GM23338 (cell line): ENCODE results near the gene TEX29. TPM values are rescaled to one million over a fixed set of nuclear protein-coding genes. Genes with fewer than 3 reads are reported as not detected.

Source experiments
- ATAC-seq: fragments of 200-7000 bp; cut with Tn5 transposase; 3 replicates; pipeline ENCODE4 v1.9.1; 2020
- DNase-seq: peaks from one replicate; pipeline ENCODE4 v3.0.0-alpha.2; 2015; ENCODE audit warnings: low spot score
- H2AFZ ChIP-seq: fragments of 200-600 bp; sonication (generic); 2 replicates; pipeline ENCODE4 v1.8.0; 2016; ENCODE audit warnings: antibody characterized with exemption, mild to moderate bottlenecking, moderate library complexity
- H3F3A ChIP-seq: fragments of 200-600 bp; sonication (generic); replicated peaks from 2 replicates; pipeline ENCODE4 v1.8.0; 2017; ENCODE audit warnings: antibody characterized with exemption, mixed run types, low read depth
- H3K27ac ChIP-seq: fragments of 200-600 bp; sonication (generic); 2 replicates; pipeline ENCODE4 v1.6.1; 2016; ENCODE audit warnings: low read depth
- H3K27me3 ChIP-seq: fragments of 200-600 bp; sonication (generic); 2 replicates; pipeline ENCODE4 v1.8.0; 2016; ENCODE audit warnings: mild to moderate bottlenecking, mixed run types, moderate library complexity; ENCODE audit not compliant: insufficient read depth
- H3K36me3 ChIP-seq: fragments of 200-600 bp; sonication (generic); 2 replicates; pipeline ENCODE4 v1.8.0; 2016; ENCODE audit warnings: mild to moderate bottlenecking; ENCODE audit not compliant: insufficient read depth
- H3K4me1 ChIP-seq: fragments of 200-600 bp; sonication (generic); 2 replicates; pipeline ENCODE4 v1.8.0; 2016; ENCODE audit warnings: mild to moderate bottlenecking, moderate library complexity; ENCODE audit not compliant: insufficient read depth
- H3K4me2 ChIP-seq: fragments of 200-600 bp; sonication (generic); 2 replicates; pipeline ENCODE4 v1.7.1; 2017; ENCODE audit warnings: mixed run types
- H3K4me3 ChIP-seq: fragments of 200-600 bp; sonication (generic); 2 replicates; pipeline ENCODE4 v1.6.1; 2016; ENCODE audit warnings: mixed run types
- H3K79me2 ChIP-seq: fragments of 200-600 bp; sonication (generic); replicated peaks from 2 replicates; pipeline ENCODE4 v1.8.0; 2017; ENCODE audit warnings: mild to moderate bottlenecking; ENCODE audit not compliant: insufficient read depth
- H3K9me2 ChIP-seq: fragments of 200-600 bp; sonication (generic); 2 replicates; pipeline ENCODE4 v1.8.0; 2017; ENCODE audit not compliant: insufficient read depth
- H4K20me1 ChIP-seq: fragments of 200-600 bp; sonication (generic); replicated peaks from 2 replicates; pipeline ENCODE4 v1.8.0; 2017; ENCODE audit warnings: mild to moderate bottlenecking; ENCODE audit not compliant: insufficient read depth
- H3K27ac Mint-ChIP-seq: 2 replicates; pipeline ENCODE4 v1.8.0; 2020; ENCODE audit warnings: inconsistent platforms, mild to moderate bottlenecking, moderate library complexity, mixed read lengths
- H3K27me3 Mint-ChIP-seq: 3 replicates; pipeline ENCODE4 v1.8.0; 2022; ENCODE audit warnings: low read depth, mild to moderate bottlenecking, moderate library complexity, mixed read lengths, inconsistent platforms; ENCODE audit not compliant: insufficient read depth, poor library complexity
- H3K36me3 Mint-ChIP-seq: 3 replicates; pipeline ENCODE4 v1.8.0; 2021; ENCODE audit warnings: low read depth, mild to moderate bottlenecking, inconsistent platforms, moderate library complexity, mixed read lengths
- H3K4me1 Mint-ChIP-seq: 3 replicates; pipeline ENCODE4 v1.8.0; 2020; ENCODE audit warnings: mild to moderate bottlenecking, inconsistent platforms, mixed read lengths
- H3K4me3 Mint-ChIP-seq: 3 replicates; pipeline ENCODE4 v1.8.0; 2021; ENCODE audit warnings: moderate library complexity, mild to moderate bottlenecking, inconsistent platforms, mixed read lengths
- H3K9me3 Mint-ChIP-seq: 3 replicates; pipeline ENCODE4 v1.8.0; 2020; ENCODE audit warnings: moderate library complexity, mild to moderate bottlenecking, inconsistent platforms, mixed read lengths
- CREB1 ChIP-seq: fragments of 250-450 bp; sonication (Bioruptor Pico); IDR thresholded peaks from 2 replicates; pipeline ENCODE4 v1.5.0; 2020; ENCODE audit warnings: low read depth, mild to moderate bottlenecking, moderate library complexity
- CTCF ChIP-seq, 2 experiments: fragments of 200-600 bp in 1 of 2; sonication (generic) in 1 of 2; conservative IDR thresholded peaks; 2 replicates each; pipeline versions ENCODE4 v1.5.1 to v1.6.1; 2016 to 2017; ENCODE audit warnings: antibody characterized with exemption in 2 of 2, low read depth in 2 of 2, mild to moderate bottlenecking in 2 of 2, moderate library complexity in 1 of 2
- EZH2 ChIP-seq: fragments of 200-600 bp; sonication (generic); IDR thresholded peaks from one replicate; pipeline ENCODE4 v1.8.0; 2017; ENCODE audit warnings: antibody characterized with exemption, mild to moderate bottlenecking, low read depth; ENCODE audit not compliant: unreplicated experiment
- EZH2phosphoT487 ChIP-seq: fragments of 200-600 bp; sonication (generic); IDR thresholded peaks from one replicate; pipeline ENCODE4 v1.8.1; 2018; ENCODE audit warnings: antibody characterized with exemption; ENCODE audit not compliant: unreplicated experiment
- JUNB ChIP-seq: IDR thresholded peaks from one replicate; pipeline ENCODE4 v1.6.1; 2016; ENCODE audit warnings: antibody characterized with exemption; ENCODE audit not compliant: unreplicated experiment
- NANOG ChIP-seq: IDR thresholded peaks from 2 replicates; pipeline ENCODE4 v1.6.1; 2016; ENCODE audit warnings: antibody characterized with exemption, borderline replicate concordance
- POLR2AphosphoS5 ChIP-seq: IDR thresholded peaks from 2 replicates; pipeline ENCODE4 v1.6.1; 2016; ENCODE audit warnings: antibody characterized with exemption, low read depth
- REST ChIP-seq: IDR thresholded peaks from one replicate; pipeline ENCODE4 v1.6.1; 2018; ENCODE audit warnings: antibody characterized with exemption; ENCODE audit not compliant: unreplicated experiment
- STAT1 ChIP-seq: IDR thresholded peaks from one replicate; pipeline ENCODE4 v1.6.1; 2016; ENCODE audit warnings: antibody characterized with exemption; ENCODE audit not compliant: unreplicated experiment
- ZNF114 ChIP-seq: fragments of 250-450 bp; sonication (Bioruptor Pico); IDR thresholded peaks from 2 replicates; pipeline ENCODE4 v1.5.0; 2020; ENCODE audit warnings: mild to moderate bottlenecking, moderate library complexity
- ZNF331 ChIP-seq: fragments of 250-450 bp; sonication (Bioruptor Pico); IDR thresholded peaks from 2 replicates; pipeline ENCODE4 v1.5.0; 2020; ENCODE audit warnings: low read depth, mild to moderate bottlenecking, moderate library complexity
- ZNF462 ChIP-seq: fragments of 250-450 bp; sonication (Bioruptor Pico); IDR thresholded peaks from 2 replicates; pipeline ENCODE4 v1.5.0; 2020; ENCODE audit warnings: mild to moderate bottlenecking, moderate library complexity
- polyA plus RNA-seq: library from polyadenylated mRNA; unstranded; fragments of >200 nt; fragmentation: Nextera tagmentation; extraction: Ambion mirVana; gene quantifications from 2 replicates; pipeline ENCODE4 v1.2.1, GENCODE V29; 2016
- total RNA-seq: library from RNA; depleted of rRNA; stranded (reverse); fragments of >200 nt; shearing (Covaris generic); gene quantifications from 2 replicates; pipeline ENCODE4 v1.2.3, GENCODE V29; 2014
- TF ChIP-seq, protein P1 (sequence below): IDR thresholded peaks from 2 replicates; pipeline ENCODE4 v1.6.1; 2016; ENCODE audit warnings: antibody characterized with exemption

Gene TEX29
- total and polyA plus RNA-seq, 2 experiments from 2014 or later = 0.31 TPM; not detected in 1

DNA sequence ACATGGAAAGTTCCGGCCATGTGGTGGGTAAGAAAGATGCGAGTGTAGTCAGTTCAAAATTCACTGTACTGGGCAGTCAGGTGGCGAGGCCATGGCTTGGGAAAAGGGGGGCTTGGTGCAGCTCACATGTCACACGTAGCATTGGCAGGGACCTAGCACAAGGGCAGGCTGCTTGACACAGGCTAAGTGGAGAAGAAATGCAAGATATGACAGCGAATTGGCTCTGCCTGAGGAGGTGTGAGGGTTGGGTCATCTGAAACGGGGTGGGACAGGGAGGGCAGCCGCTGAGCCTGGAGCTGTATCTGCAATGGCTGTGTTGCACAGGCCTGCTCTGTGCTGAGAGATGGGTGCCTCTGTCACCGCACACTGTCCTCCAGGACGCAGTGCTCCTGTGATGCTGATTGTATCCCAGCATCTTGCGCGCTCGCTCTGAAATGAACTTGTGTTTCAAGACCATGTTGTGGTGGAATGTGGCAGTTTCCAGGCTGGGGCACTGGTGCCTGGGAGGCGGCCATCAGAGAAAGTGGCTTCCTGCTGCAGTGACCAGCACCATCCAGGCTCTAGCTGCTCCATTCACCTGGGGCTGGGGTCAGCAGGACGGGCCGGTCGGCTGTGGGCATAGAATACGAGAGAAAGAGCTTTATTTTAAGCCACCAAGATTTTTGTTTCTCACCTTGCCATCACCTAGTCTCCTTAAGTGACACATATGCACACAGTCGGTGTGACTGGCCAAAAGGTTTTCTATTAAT lies 70.3 kb downstream of the TEX29 start:
- no peak overlapping the region for H3K4me2 ChIP-seq
- H3K4me3 ChIP-seq = no peak overlapping the region
- H3K27ac Mint-ChIP-seq = no peak overlapping the region
- H3K4me3 Mint-ChIP-seq = no peak overlapping the region
- H3K36me3 ChIP-seq = no peaks in the 10 kb centered on the region
- H3K9me3 Mint-ChIP-seq = peaks cover 4% of the 10 kb centered on the region; the same call in 1 of the 3 replicates
- no peak overlapping the region for H3K27ac ChIP-seq
- DNase-seq (no peak), ATAC-seq (no peak)
- H3K79me2 ChIP-seq = no peaks in the 10 kb centered on the region
- no peaks in the 10 kb centered on the region for H3K4me1 Mint-ChIP-seq
- TF ChIP-seq EZH2 (no peak), CREB1 (CRISPR knock-in tag) (no peak), ZNF114 (CRISPR knock-in tag) (no peak), CTCF (conservative IDR thresholded peaks at IDR 0.05; ENCODE audit: low read depth in 2 of 2) (no peak), STAT1 (no peak), ZNF462 (CRISPR knock-in tag) (no peak), REST (no peak), ZNF331 (CRISPR knock-in tag) (no peak), POLR2AphosphoS5 (no peak), JUNB (no peak), EZH2phosphoT487 (no peak), NANOG (no peak)
- TF ChIP-seq, protein P1, sequence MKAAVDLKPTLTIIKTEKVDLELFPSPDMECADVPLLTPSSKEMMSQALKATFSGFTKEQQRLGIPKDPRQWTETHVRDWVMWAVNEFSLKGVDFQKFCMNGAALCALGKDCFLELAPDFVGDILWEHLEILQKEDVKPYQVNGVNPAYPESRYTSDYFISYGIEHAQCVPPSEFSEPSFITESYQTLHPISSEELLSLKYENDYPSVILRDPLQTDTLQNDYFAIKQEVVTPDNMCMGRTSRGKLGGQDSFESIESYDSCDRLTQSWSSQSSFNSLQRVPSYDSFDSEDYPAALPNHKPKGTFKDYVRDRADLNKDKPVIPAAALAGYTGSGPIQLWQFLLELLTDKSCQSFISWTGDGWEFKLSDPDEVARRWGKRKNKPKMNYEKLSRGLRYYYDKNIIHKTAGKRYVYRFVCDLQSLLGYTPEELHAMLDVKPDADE = no peak
- H3F3A ChIP-seq = no peaks in the 10 kb centered on the region
- H3K36me3 Mint-ChIP-seq = no peaks in the 10 kb centered on the region
- no peaks in the 10 kb centered on the region for H3K27me3 ChIP-seq
- H3K4me1 ChIP-seq = no peaks in the 10 kb centered on the region
- H4K20me1 ChIP-seq = no peaks in the 10 kb centered on the region
- no peaks in the 10 kb centered on the region for H3K9me2 ChIP-seq
- H2AFZ ChIP-seq = no peak overlapping the region
- H3K27me3 Mint-ChIP-seq = peaks cover 2% of the 10 kb centered on the region
